Endothelial cell of umbilical vein (primary cell): Measurements from ENCODE around the gene FAM187B. TPM values are rescaled to one million over a fixed set of nuclear protein-coding genes. Genes with fewer than 3 reads are reported as not detected.

Experiments used
- BruUV-seq: library from RNA; stranded (reverse); fragments of 400-500 nt; replicated peaks from 2 replicates; lab custom pipeline; 2021; lab: Mats Ljungman, UMichigan
- CTCF ChIA-PET: fragments of 300-600, 350-600 bp; sonication (Branson Sonifier 250); formaldehyde crosslinking; loops from one replicate; lab custom pipeline; 2021; ENCODE audit warnings: antibody characterized with exemption, inconsistent platforms; lab: Charles Lee
- POLR2A ChIA-PET: fragments of 300-600, 350-600 bp; sonication (Branson Sonifier 250); formaldehyde crosslinking; loops from one replicate; lab custom pipeline; 2021; ENCODE audit warnings: antibody characterized with exemption, inconsistent platforms; lab: Charles Lee
- DNase-seq: peaks from one replicate; pipeline ENCODE4 v3.0.0-alpha.2; 2011; ENCODE audit warnings: low read depth, low spot score
- FAIRE-seq: peaks from 2 replicates; lab custom pipeline; 2011; peaks lifted over from hg19 to GRCh38; lab: Jason Lieb, UNC
- H2AFZ ChIP-seq: 2 replicates; pipeline ENCODE4 v1.6.0; 2012; ENCODE audit warnings: low read depth, low read length, control low read depth, inconsistent platforms
- H3K27ac ChIP-seq: 2 replicates; pipeline ENCODE4 v1.5.1; 2011; ENCODE audit warnings: low read depth, mild to moderate bottlenecking, control low read depth, low read length, moderate library complexity; ENCODE audit not compliant: insufficient read depth
- H3K27me3 ChIP-seq, 2 experiments: 2 replicates each; pipeline versions ENCODE4 v1.6.0 to v1.6.1; 2011; ENCODE audit warnings: low read length in 2 of 2, mixed read lengths in 1 of 2; ENCODE audit not compliant: control insufficient read depth in 2 of 2, insufficient read depth in 2 of 2
- H3K36me3 ChIP-seq, 2 experiments: 2 replicates in 1 of 2; 3 replicates in 1 of 2; pipeline ENCODE4 v1.5.1; 2011; ENCODE audit warnings: low read length in 2 of 2, mild to moderate bottlenecking in 1 of 2, moderate library complexity in 1 of 2; ENCODE audit not compliant: control insufficient read depth in 2 of 2, insufficient read depth in 2 of 2; ENCODE audit errors: extremely low read depth in 1 of 2
- H3K4me1 ChIP-seq: 3 replicates; pipeline ENCODE4 v1.5.1; 2011; ENCODE audit warnings: mild to moderate bottlenecking, low read length; ENCODE audit not compliant: control insufficient read depth, insufficient read depth; ENCODE audit errors: extremely low read depth
- H3K4me2 ChIP-seq: 2 replicates; pipeline ENCODE4 v1.6.1; 2011; ENCODE audit warnings: low read length, control low read depth, mixed read lengths; ENCODE audit not compliant: insufficient read depth
- H3K4me3 ChIP-seq, 3 experiments: fragments of 200-600 bp in 1 of 3; sonication (generic), shearing (Covaris generic) in 1 of 3; replicated peaks in 1 of 3; 2 replicates each; pipeline ENCODE4 v1.5.1; 2011 to 2016; ENCODE audit warnings: control low read depth in 3 of 3, low read length in 3 of 3, mild to moderate bottlenecking in 2 of 3, inconsistent platforms in 1 of 3, low read depth in 1 of 3, moderate library complexity in 1 of 3; ENCODE audit not compliant: insufficient read depth in 1 of 3
- H3K79me2 ChIP-seq: 2 replicates; pipeline ENCODE4 v1.6.0; 2012; ENCODE audit warnings: low read length, inconsistent platforms; ENCODE audit not compliant: control insufficient read depth, insufficient read depth
- H3K9ac ChIP-seq: replicated peaks from 2 replicates; pipeline ENCODE3; 2011; ENCODE audit warnings: low read length, control low read depth; ENCODE audit not compliant: insufficient read depth; ENCODE audit errors: extremely low read depth
- H3K9me1 ChIP-seq: replicated peaks from 3 replicates; pipeline ENCODE4 v1.6.0; 2011; ENCODE audit warnings: mild to moderate bottlenecking, low read length; ENCODE audit not compliant: control insufficient read depth, insufficient read depth; ENCODE audit errors: extremely low read depth
- H3K9me3 ChIP-seq: replicated peaks from 2 replicates; pipeline ENCODE4 v1.5.1; 2012; ENCODE audit warnings: low read length, inconsistent platforms; ENCODE audit not compliant: control insufficient read depth, insufficient read depth
- H4K20me1 ChIP-seq: replicated peaks from 2 replicates; pipeline ENCODE3; 2011; ENCODE audit warnings: mild to moderate bottlenecking, low read length; ENCODE audit not compliant: control insufficient read depth, insufficient read depth; ENCODE audit errors: extremely low read depth
- EZH2 ChIP-seq: IDR thresholded peaks from 2 replicates; pipeline ENCODE4 v1.6.1; 2012; ENCODE audit warnings: borderline replicate concordance, low read depth, mild to moderate bottlenecking, moderate library complexity, low read length, inconsistent platforms; ENCODE audit not compliant: severe bottlenecking
- FOS ChIP-seq: IDR thresholded peaks from 2 replicates; pipeline ENCODE4 v1.6.1; 2011; ENCODE audit warnings: mild to moderate bottlenecking, low read length, moderate library complexity, borderline replicate concordance; ENCODE audit not compliant: insufficient read depth
- GATA2 ChIP-seq: IDR thresholded peaks from 2 replicates; pipeline ENCODE4 v1.7.0; 2011; ENCODE audit warnings: low read depth, mild to moderate bottlenecking, moderate library complexity, mixed read lengths, low read length; ENCODE audit not compliant: insufficient read length, insufficient read depth
- JUN ChIP-seq: IDR thresholded peaks from 2 replicates; pipeline ENCODE4 v1.6.1; 2011; ENCODE audit warnings: borderline replicate concordance, low read depth; ENCODE audit not compliant: insufficient read length, insufficient read depth
- MYC ChIP-seq: IDR thresholded peaks from one replicate; pipeline ENCODE4 v1.6.1; 2011; ENCODE audit warnings: mild to moderate bottlenecking, low read depth, low read length
- POLR2A ChIP-seq: IDR thresholded peaks from 2 replicates; pipeline ENCODE4 v1.6.1; 2012; ENCODE audit warnings: low read depth, mild to moderate bottlenecking, control low read depth, low read length
- POLR2AphosphoS5 ChIP-seq: IDR thresholded peaks from 2 replicates; pipeline ENCODE4 v1.6.1; 2012; ENCODE audit warnings: low read depth, mild to moderate bottlenecking, control low read depth, low read length, moderate library complexity; ENCODE audit not compliant: insufficient read depth
- dilution Hi-C: fragments of 300-500 bp; cut with MboI; formaldehyde crosslinking; loops from one replicate; pipeline ENCODE4 v1.15.0; 2019; ENCODE audit warnings: low sequenced_read_pairs; ENCODE audit not compliant: extremely low pct_ligation_motif_present
- intact Hi-C: fragments of 100-400 bp; cut with micrococcal nuclease; formaldehyde crosslinking; loops from one replicate; pipeline ENCODE4 v1.10.0; 2022
- polyA plus RNA-seq, 4 experiments: library from polyadenylated mRNA; depleted of rRNA in 3 of 4; stranded (reverse) in 3 of 4; unstranded in 1 of 4; fragments of >200 nt; gene quantifications; 2 replicates each; pipeline versions ENCODE4 v1.2.1 to v1.2.3, GENCODE V29; 2011 to 2012; ENCODE audit warnings: missing spikeins in 1 of 4
- total RNA-seq: library from RNA; stranded (reverse); gene quantifications from 2 replicates; pipeline ENCODE4 v1.2.3, GENCODE V29; 2021
- TF ChIP-seq, protein P1 (sequence below): IDR thresholded peaks from 2 replicates; pipeline ENCODE4 v1.6.1; 2011; ENCODE audit not compliant: insufficient read depth, insufficient read length
- TF ChIP-seq, protein P2 (sequence below), 2 donors: IDR thresholded peaks; 1 replicate in 1 of 2; 2 replicates in 1 of 2; pipeline ENCODE4 v1.5.1; 2011; ENCODE audit warnings: low read length in 2 of 2, mild to moderate bottlenecking in 2 of 2, moderate library complexity in 2 of 2, control low read depth in 1 of 2, inconsistent platforms in 1 of 2, low read depth in 1 of 2; ENCODE audit not compliant: insufficient read depth in 1 of 2; ENCODE audit errors: extremely low read depth in 1 of 2

The FAM187B gene
- total and polyA plus RNA-seq, 2 donors (not counting 3 experiments of a cell fraction or from before 2014, with no cell fraction given): not detected

- ChIA-PET POLR2A (no interaction called here), CTCF (interaction anchor here (1.9 kb wide), 1 partner anchor 28 kb away, joined by 8 read pairs; the partner anchor contains the start of gene USF2)
- BruUV-seq: no TSS peak
- H3K4me2 ChIP-seq: no peak overlapping the region
- TF ChIP-seq, protein P1, sequence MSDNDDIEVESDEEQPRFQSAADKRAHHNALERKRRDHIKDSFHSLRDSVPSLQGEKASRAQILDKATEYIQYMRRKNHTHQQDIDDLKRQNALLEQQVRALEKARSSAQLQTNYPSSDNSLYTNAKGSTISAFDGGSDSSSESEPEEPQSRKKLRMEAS: no peak
- TF ChIP-seq EZH2: no peak
- TF ChIP-seq, protein P2, sequence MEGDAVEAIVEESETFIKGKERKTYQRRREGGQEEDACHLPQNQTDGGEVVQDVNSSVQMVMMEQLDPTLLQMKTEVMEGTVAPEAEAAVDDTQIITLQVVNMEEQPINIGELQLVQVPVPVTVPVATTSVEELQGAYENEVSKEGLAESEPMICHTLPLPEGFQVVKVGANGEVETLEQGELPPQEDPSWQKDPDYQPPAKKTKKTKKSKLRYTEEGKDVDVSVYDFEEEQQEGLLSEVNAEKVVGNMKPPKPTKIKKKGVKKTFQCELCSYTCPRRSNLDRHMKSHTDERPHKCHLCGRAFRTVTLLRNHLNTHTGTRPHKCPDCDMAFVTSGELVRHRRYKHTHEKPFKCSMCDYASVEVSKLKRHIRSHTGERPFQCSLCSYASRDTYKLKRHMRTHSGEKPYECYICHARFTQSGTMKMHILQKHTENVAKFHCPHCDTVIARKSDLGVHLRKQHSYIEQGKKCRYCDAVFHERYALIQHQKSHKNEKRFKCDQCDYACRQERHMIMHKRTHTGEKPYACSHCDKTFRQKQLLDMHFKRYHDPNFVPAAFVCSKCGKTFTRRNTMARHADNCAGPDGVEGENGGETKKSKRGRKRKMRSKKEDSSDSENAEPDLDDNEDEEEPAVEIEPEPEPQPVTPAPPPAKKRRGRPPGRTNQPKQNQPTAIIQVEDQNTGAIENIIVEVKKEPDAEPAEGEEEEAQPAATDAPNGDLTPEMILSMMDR (IDR thresholded peaks at IDR 0.05; ENCODE audit: extremely low read depth in 1 of 2, insufficient read depth in 1 of 2, low read depth in 1 of 2, low read length in 2 of 2): no peak
- TF ChIP-seq POLR2AphosphoS5: no peak
- no peak for TF ChIP-seq POLR2A
- no peak for TF ChIP-seq JUN
- no peak for TF ChIP-seq MYC
- TF ChIP-seq GATA2: no peak
- TF ChIP-seq FOS: no peak
- no peaks in the 10 kb centered on the region for H4K20me1 ChIP-seq
- intact Hi-C loops (no loop called here), dilution Hi-C loops (no loop called here)
- no peak overlapping the region for H3K9ac ChIP-seq
- H3K27ac ChIP-seq: no peak overlapping the region
- H2AFZ ChIP-seq: no peak overlapping the region
- FAIRE-seq (no peak), DNase-seq (no peak)
- no peaks in the 10 kb centered on the region for H3K9me1 ChIP-seq
- H3K79me2 ChIP-seq: no peaks in the 10 kb centered on the region
- no peaks in the 10 kb centered on the region for H3K9me3 ChIP-seq
- H3K4me3 ChIP-seq: no peak overlapping the region
- no peaks in the 10 kb centered on the region for H3K36me3 ChIP-seq
- no peaks in the 10 kb centered on the region for H3K4me1 ChIP-seq
- H3K27me3 ChIP-seq: peaks cover 3 to 17% of the 10 kb centered on the region in 2 experiments
Measured at GRCh38 chr19:35241417-35241816, 12.9 kb upstream of the FAM187B start.
